IPS DF 6.9 (cell line): ENCODE data around the gene MREG.
"Not testable (repeated sequence)": the region's sequence is repeated elsewhere in the genome, so short reads cannot be mapped to it uniquely, and the experiment has no call there.

Source experiments
- DNase-seq: peaks from one replicate; pipeline ENCODE4 v3.0.0-alpha.2; 2013; ENCODE audit warnings: low read depth, low spot score
- H3K27ac ChIP-seq: one replicate; pipeline ENCODE4 v1.5.1; 2013; ENCODE audit warnings: low read length, control low read depth
- H3K27me3 ChIP-seq: 2 replicates; pipeline ENCODE4 v1.6.1; 2013; ENCODE audit warnings: mild to moderate bottlenecking, low read length; ENCODE audit not compliant: control insufficient read depth, insufficient read depth
- H3K36me3 ChIP-seq: 2 replicates; pipeline ENCODE4 v1.6.1; 2013; ENCODE audit warnings: low read length; ENCODE audit not compliant: control insufficient read depth, insufficient read depth
- H3K4me1 ChIP-seq: 2 replicates; pipeline ENCODE4 v1.6.1; 2013; ENCODE audit warnings: low read length; ENCODE audit not compliant: control insufficient read depth, insufficient read depth
- H3K4me3 ChIP-seq: 2 replicates; pipeline ENCODE4 v1.5.1; 2013; ENCODE audit warnings: mild to moderate bottlenecking, low read length
- H3K9me3 ChIP-seq: 2 replicates; pipeline ENCODE4 v1.6.1; 2013; ENCODE audit warnings: low read length, inconsistent platforms; ENCODE audit not compliant: control insufficient read depth, insufficient read depth
- WGBS: extraction: QIAGEN DNeasy Blood & Tissue Kit; methylation state at CpG from one replicate; pipeline ENCODE4 v1.1.7; 2013; ENCODE audit warnings: mixed read lengths, missing lambda C conversion rate; ENCODE audit not compliant: insufficient read length, insufficient coverage; 5-methylcytosine and 5-hydroxymethylcytosine counted together

The MREG gene

DNA sequence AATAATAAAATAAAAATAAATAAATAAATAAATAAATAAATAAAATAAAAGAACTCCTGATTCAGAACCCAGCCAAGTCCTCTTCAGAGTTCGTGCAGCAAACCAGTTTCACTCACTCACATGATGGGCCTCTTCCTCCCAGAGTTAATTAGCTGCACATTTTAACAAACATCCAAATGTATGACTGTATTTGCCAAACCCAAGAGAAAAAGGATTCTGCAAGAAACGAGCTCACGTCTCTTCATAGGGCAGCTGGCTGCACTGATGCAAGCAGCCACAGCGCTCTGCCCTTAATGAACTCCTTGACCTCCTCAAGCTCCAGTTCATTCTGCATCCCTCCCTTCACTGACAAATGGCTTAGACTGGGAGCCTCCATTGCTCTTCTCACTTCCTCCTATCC is 55.1 kb downstream of the MREG start:
- DNase-seq, result no peak
- Histone ChIP-seq H3K4me1 (no peaks in the 10 kb centered on the region), H3K27me3 (no peaks in the 10 kb centered on the region), H3K27ac (no peak overlapping the region), H3K36me3 (no peaks in the 10 kb centered on the region), H3K4me3 (no peak overlapping the region), H3K9me3 (no peaks in the 10 kb centered on the region)
- WGBS, result no CpG with 5 or more reads among the region's 4 CpGs

DNA sequence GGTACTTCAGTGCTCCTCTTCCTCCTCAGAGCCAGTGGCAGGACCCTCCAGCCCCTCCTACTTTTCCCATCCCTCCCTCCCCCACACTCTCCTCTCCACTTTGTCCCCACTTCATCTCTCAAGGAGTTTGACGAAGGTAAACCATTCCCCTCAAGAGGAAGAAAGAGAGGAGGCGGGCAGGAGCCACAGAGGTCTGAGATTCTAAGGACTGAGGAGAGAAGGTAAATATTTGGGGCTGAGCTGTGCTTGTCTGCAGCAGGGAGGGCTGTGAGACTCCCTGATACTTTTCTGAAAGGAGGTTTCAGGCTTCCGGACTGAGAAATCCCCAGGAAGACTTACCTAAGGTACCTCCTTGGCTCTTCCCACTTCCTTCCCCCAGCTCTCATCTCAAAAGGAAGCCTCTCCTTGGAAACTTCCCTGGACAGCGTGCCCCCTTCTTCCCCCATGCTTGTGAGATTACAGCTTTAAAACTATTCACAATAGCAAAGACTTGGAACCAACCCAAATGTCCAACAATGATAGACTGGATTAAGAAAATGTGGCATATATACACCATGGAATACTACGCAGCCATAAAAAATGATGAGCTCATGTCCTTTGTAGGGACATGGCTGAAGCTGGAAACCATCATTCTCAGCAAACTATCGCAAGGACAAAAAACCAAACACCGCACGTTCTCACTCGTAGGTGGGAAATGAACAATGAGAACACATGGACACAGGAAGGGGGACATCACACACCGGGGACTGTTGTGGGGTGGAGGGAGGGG is 55.8 kb downstream of the MREG start:
- WGBS, result no CpG with 5 or more reads among the region's 10 CpGs
- H3K9me3 ChIP-seq, H3K36me3 ChIP-seq, H3K27me3 ChIP-seq, H3K4me1 ChIP-seq, H3K4me3 ChIP-seq, H3K27ac ChIP-seq, DNase-seq: not testable (repeated sequence)

DNA sequence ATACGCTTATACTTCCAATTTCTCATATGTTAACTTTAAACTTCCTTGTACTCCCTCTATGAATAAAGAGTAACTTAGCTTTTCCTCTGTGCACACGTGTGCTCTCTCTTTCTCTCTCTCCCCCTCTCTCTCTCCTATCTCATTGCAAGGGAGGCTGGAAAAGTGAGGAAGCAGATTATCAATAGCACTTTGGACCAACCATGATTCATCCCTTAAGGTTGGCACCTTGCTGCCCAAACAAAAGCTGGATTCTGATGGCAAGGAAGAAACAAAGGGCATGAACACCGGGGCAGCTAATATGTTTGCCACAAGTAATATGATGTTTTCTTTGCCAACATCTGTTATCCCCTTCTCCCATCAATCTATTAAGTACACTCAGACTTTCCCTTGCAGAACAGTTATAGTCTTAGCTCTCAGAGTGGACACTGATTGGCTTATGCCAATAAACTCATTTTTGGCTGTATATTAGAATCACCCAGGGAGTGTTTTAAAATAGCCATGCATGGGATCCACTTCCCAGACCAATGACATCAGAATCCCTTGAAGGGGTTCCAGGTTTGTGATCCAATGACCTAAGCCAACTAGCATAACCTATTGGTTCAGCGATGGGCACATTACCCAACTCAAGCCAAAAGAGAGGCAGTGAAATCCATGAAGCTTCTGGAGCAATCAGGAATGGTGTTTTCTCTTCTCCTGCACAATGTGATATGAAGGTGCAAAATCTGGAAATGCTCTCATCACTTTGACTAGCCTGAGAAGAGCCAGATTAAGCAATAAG is 60.3 kb downstream of the MREG start:
- H3K4me3 ChIP-seq, result no peak overlapping the region
- H3K27me3 ChIP-seq, result no peaks in the 10 kb centered on the region
- no CpG with 5 or more reads among the region's 4 CpGs for WGBS

DNA sequence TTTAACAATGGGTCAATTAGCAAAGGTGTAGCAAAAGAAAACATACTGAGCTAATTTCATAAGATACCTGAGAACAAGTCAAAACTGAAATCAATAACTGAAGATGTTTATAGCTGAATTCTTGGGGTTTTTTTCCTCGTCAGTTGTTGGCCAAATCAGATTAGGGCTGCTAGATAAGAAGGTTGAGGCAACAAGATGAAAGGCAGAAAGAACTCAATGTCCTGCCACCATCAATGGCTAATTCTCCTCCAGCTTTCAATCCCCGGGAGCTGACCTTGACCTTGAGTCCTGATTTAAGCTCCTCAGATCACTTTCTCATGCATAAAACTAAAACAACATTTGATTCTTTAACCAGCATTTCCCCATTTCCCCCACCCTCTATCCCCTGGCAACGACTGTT is 61.8 kb downstream of the MREG start:
- Histone ChIP-seq H3K4me1 (no peaks in the 10 kb centered on the region), H3K4me3 (no peak overlapping the region), H3K36me3 (no peaks in the 10 kb centered on the region), H3K9me3 (no peaks in the 10 kb centered on the region), H3K27me3 (no peaks in the 10 kb centered on the region), H3K27ac (no peak overlapping the region)
- DNase-seq, result no peak
- WGBS, result no CpG with 5 or more reads among the region's 3 CpGs

More for the DNA sequence above, 60.3 kb downstream of the MREG start:
- no peaks in the 10 kb centered on the region for H3K36me3 ChIP-seq
- no peak overlapping the region for H3K27ac ChIP-seq
- DNase-seq, result no peak
- no peaks in the 10 kb centered on the region for H3K9me3 ChIP-seq
- no peaks in the 10 kb centered on the region for H3K4me1 ChIP-seq

DNA sequence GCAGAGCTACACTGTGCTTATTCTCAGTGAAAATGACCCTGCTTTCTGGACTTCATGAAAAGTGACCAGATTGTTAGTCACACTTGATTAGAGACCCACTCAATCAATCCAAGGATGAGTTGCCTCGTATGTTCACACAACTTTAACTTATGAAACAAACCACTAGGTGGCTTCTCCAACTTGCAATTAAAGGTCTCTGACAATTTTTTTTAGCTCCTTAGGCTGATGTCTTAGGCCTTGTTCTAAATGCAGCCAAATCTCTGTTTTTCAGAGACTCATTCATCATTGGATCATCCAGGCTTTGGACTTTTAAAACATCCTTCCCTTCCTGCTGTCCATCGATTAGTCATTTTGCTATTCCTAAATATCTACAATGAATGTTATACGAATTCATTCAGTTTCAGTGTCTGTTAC is 63.4 kb downstream of the MREG start:
- Histone ChIP-seq H3K27me3 (no peaks in the 10 kb centered on the region), H3K9me3 (no peaks in the 10 kb centered on the region), H3K4me3 (no peak overlapping the region), H3K36me3 (no peaks in the 10 kb centered on the region), H3K27ac (no peak overlapping the region), H3K4me1 (no peaks in the 10 kb centered on the region)
- no peak for DNase-seq
- no CpG with 5 or more reads among the region's 3 CpGs for WGBS

DNA sequence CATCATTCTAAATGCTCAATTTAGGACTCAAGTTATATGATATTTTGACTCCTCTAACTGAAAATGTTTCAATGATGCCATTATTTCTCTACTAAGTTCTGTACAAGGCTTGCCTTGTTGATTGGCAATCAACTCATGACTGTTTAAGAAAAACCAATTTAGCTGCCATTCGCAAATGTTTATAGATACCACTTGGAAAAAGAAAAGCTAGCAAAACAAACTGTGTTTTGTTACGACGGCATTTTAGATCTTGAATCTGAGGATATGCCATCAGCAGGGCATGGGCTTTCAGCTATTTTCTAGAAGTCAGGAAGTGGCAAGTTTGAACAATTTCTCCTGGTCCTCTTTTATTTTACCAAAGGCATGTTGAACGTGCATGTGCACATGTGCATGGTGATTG is 65.3 kb downstream of the MREG start:
- no peaks in the 10 kb centered on the region for H3K4me1 ChIP-seq
- no CpG with 5 or more reads among the region's 4 CpGs for WGBS
- no peaks in the 10 kb centered on the region for H3K9me3 ChIP-seq
- no peak for DNase-seq
- H3K36me3 ChIP-seq, result no peaks in the 10 kb centered on the region; the same call in 1 of the 2 replicates
- no peak overlapping the region for H3K4me3 ChIP-seq
- no peaks in the 10 kb centered on the region for H3K27me3 ChIP-seq
- no peak overlapping the region for H3K27ac ChIP-seq

DNA sequence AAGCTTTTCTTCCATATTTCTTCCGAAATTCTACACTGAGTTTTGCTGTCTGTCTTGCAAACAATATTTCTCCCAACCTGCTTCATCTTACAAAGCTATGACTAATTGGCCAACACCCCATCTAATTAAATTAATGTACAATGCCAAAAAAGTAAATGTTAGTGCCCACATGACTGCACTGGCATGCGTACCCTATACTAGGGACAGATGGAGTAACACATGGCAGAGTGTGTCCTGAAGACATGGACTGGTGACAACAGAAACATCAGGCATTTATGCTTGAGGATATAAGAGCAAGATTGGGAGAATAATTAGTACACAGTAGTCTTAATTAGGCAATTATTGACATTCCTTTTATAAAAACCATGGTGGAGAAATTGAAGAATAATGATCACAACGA is 66.8 kb downstream of the MREG start:
- H3K4me1 ChIP-seq, result no peaks in the 10 kb centered on the region
- no CpG with 5 or more reads among the region's 3 CpGs for WGBS
- H3K27me3 ChIP-seq, result no peaks in the 10 kb centered on the region
- no peak overlapping the region for H3K4me3 ChIP-seq
- DNase-seq, result no peak
- H3K36me3 ChIP-seq, result no peaks in the 10 kb centered on the region; the same call in 1 of the 2 replicates
- no peaks in the 10 kb centered on the region for H3K9me3 ChIP-seq
- H3K27ac ChIP-seq, result no peak overlapping the region

DNA sequence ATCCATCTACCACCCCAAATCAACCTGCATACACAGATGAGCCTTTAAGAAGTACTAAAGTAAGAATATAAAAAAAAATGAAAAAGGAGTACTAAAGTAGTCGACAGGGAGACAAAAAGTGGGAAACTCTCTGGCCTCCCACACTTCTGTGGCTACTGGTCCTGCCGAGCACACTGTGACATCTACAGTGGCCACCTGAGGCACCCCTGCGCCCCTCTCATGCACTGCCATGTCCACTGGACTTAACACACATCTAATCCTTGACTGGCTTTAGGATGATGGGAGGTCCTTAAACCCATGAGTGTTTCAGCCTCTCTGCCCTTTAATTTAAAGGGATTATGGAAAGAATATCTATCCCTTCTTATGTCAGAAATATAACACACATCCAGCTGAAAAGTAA is 71.2 kb downstream of the MREG start:
- no peaks in the 10 kb centered on the region; the same call in 1 of the 2 replicates for H3K36me3 ChIP-seq
- no peak for DNase-seq
- WGBS, result no CpG with 5 or more reads among the region's 3 CpGs

DNA sequence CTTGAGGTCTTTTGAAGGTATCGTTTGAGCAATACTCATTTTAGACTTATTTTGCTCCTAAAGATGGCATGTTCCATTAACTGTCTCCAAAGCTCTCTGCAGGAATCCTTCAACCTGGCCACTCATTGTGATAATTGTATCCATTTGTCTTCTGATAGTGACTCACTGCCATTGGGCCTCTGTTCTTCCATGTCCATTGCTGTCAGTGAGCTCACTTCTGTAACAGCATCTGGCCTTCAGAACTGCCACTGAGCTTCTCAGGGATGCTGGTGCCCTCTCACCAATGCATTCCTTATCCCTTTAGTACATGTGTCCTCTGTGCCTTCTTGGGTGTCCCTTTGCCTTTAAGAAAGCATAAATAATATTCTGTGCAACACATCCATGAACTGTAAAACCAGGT is 71.6 kb downstream of the MREG start:
- H3K36me3 ChIP-seq, result no peaks in the 10 kb centered on the region; the same call in 1 of the 2 replicates
- no peak for DNase-seq
- no peaks in the 10 kb centered on the region for H3K27me3 ChIP-seq
- H3K9me3 ChIP-seq, result no peaks in the 10 kb centered on the region
- H3K4me3 ChIP-seq, result no peak overlapping the region
- H3K27ac ChIP-seq, result no peak overlapping the region
- no peaks in the 10 kb centered on the region for H3K4me1 ChIP-seq
- WGBS, result no CpG with 5 or more reads among the region's 1 CpG

More for the DNA sequence above, 71.2 kb downstream of the MREG start:
- H3K4me3 ChIP-seq, result no peak overlapping the region
- H3K27me3 ChIP-seq, result no peaks in the 10 kb centered on the region
- H3K27ac ChIP-seq, result no peak overlapping the region
- no peaks in the 10 kb centered on the region for H3K9me3 ChIP-seq
- H3K4me1 ChIP-seq, result no peaks in the 10 kb centered on the region

DNA sequence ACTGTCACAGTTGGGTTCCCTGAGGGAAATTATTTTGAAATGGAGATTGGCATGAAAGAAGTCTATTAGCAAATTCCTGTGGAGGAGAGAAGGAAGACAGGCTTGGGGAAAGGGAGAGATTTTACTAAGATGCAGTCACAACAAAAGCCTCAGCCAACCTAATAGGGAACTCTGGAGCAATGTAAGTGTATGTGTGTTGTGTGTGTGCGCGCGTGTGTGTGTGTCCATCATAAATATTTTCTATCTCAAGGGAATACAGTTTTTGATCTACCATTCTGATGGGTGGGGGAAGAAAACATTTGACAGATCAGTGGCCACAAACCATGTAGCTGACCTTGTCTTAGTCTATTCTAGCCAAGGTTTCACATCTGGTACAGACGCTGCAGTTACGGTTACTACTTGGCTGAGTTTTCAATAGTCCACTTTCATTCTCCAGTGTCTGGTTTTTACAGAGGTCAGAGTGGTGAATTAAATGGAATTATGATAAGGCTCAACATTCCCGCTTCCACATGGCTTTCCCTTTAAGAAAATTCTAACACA is 72.6 kb downstream of the MREG start:
- H3K27me3 ChIP-seq, result no peaks in the 10 kb centered on the region
- H3K4me1 ChIP-seq, result no peaks in the 10 kb centered on the region
- H3K9me3 ChIP-seq, result no peaks in the 10 kb centered on the region
- no peaks in the 10 kb centered on the region; the same call in 1 of the 2 replicates for H3K36me3 ChIP-seq
- WGBS, result no CpG with 5 or more reads among the region's 6 CpGs
- DNase-seq, result no peak
- no peak overlapping the region for H3K27ac ChIP-seq
- H3K4me3 ChIP-seq, result no peak overlapping the region
